ENCODE measurements around the gene NIPAL3. TPM values are rescaled to one million over a fixed set of nuclear protein-coding genes. Genes with fewer than 3 reads are reported as not detected.
"Not testable (repeated sequence)": the region's sequence is repeated elsewhere in the genome, so short reads cannot be mapped to it uniquely, and the experiment has no call there.

Gene NIPAL3
- total RNA-seq, 1 experiment from 2014 or later: 6.5 TPM

- TF ChIP-seq CTCF (conservative IDR thresholded peaks at IDR 0.05; ENCODE audit: low read depth, low read length) (no peak), EZH2 (IDR thresholded peaks at IDR 0.05; ENCODE audit: borderline replicate concordance, low read depth, low read length, poor library complexity, severe bottlenecking) (no peak)
- no peaks in the 10 kb centered on the region for H3K36me3 ChIP-seq (ENCODE audit: insufficient read depth, low read length, poor library complexity, severe bottlenecking)
- no peaks in the 10 kb centered on the region for H3K27me3 ChIP-seq (replicated peaks; ENCODE audit: insufficient read depth, low read depth, low read length, poor library complexity)
- no peaks in the 10 kb centered on the region for H3K9me3 ChIP-seq (ENCODE audit: low read depth, low read length, poor library complexity, severe bottlenecking)
- no peak overlapping the region for H3K4me3 ChIP-seq (ENCODE audit: low read depth, low read length, poor library complexity, severe bottlenecking)
- H3K27ac ChIP-seq (ENCODE audit: low read depth, low read length, poor library complexity, severe bottlenecking): no peak overlapping the region
- no peaks in the 10 kb centered on the region for H3K4me1 ChIP-seq (ENCODE audit: insufficient read depth, low read length, poor library complexity, severe bottlenecking)
- ChIA-PET CTCF (no interaction called here), POLR2A (ENCODE audit: low non-redundant PET) (no interaction called here)
- no TSS peak for BruUV-seq (replicated peaks)
- no peak for DNase-seq (ENCODE audit: low spot score)
- intact Hi-C loops (cut with micrococcal nuclease; ENCODE audit: unreplicated experiment): no loop called here
Measured at GRCh38 chr1:24442764-24443163, 27.2 kb downstream of the NIPAL3 start.

GRCh38 chr1:24443241-24443656, 27.6 kb downstream of the NIPAL3 start:
- H3K36me3 ChIP-seq (ENCODE audit: insufficient read depth, low read length, poor library complexity, severe bottlenecking): no peaks in the 10 kb centered on the region
- no peak overlapping the region for H3K4me3 ChIP-seq (ENCODE audit: low read depth, low read length, poor library complexity, severe bottlenecking)
- no peaks in the 10 kb centered on the region for H3K9me3 ChIP-seq (ENCODE audit: low read depth, low read length, poor library complexity, severe bottlenecking)
- ChIA-PET CTCF (no interaction called here), POLR2A (ENCODE audit: low non-redundant PET) (no interaction called here)
- H3K27me3 ChIP-seq (replicated peaks; ENCODE audit: insufficient read depth, low read depth, low read length, poor library complexity): no peaks in the 10 kb centered on the region
- no peak for TF ChIP-seq EZH2 (IDR thresholded peaks at IDR 0.05; ENCODE audit: borderline replicate concordance, low read depth, low read length, poor library complexity, severe bottlenecking)
- TF ChIP-seq CTCF (conservative IDR thresholded peaks at IDR 0.05; ENCODE audit: low read depth, low read length): no peak
- intact Hi-C loops (cut with micrococcal nuclease; ENCODE audit: unreplicated experiment): no loop called here
- no TSS peak for BruUV-seq (replicated peaks)
- no peaks in the 10 kb centered on the region for H3K4me1 ChIP-seq (ENCODE audit: insufficient read depth, low read length, poor library complexity, severe bottlenecking)
- H3K27ac ChIP-seq (ENCODE audit: low read depth, low read length, poor library complexity, severe bottlenecking): no peak overlapping the region
- DNase-seq (ENCODE audit: low spot score): peak; percentile 14

GRCh38 chr1:24446446-24446845, 30.8 kb downstream of the NIPAL3 start:
- H3K36me3 ChIP-seq (ENCODE audit: insufficient read depth, low read length, poor library complexity, severe bottlenecking); H3K4me3 ChIP-seq (ENCODE audit: low read depth, low read length, poor library complexity, severe bottlenecking); BruUV-seq (replicated peaks); H3K27ac ChIP-seq (ENCODE audit: low read depth, low read length, poor library complexity, severe bottlenecking); POLR2A ChIA-PET (ENCODE audit: low non-redundant PET); intact Hi-C loops (cut with micrococcal nuclease; ENCODE audit: unreplicated experiment); CTCF ChIA-PET; DNase-seq (ENCODE audit: low spot score); H3K9me3 ChIP-seq (ENCODE audit: low read depth, low read length, poor library complexity, severe bottlenecking); H3K27me3 ChIP-seq (replicated peaks; ENCODE audit: insufficient read depth, low read depth, low read length, poor library complexity); H3K4me1 ChIP-seq (ENCODE audit: insufficient read depth, low read length, poor library complexity, severe bottlenecking): not testable (repeated sequence)

- Histone ChIP-seq H3K27me3 (replicated peaks; ENCODE audit: insufficient read depth, low read depth, low read length, poor library complexity) (no peaks in the 10 kb centered on the region), H3K4me3 (ENCODE audit: low read depth, low read length, poor library complexity, severe bottlenecking) (no peak overlapping the region), H3K27ac (ENCODE audit: low read depth, low read length, poor library complexity, severe bottlenecking) (no peak overlapping the region), H3K36me3 (ENCODE audit: insufficient read depth, low read length, poor library complexity, severe bottlenecking) (no peaks in the 10 kb centered on the region), H3K9me3 (ENCODE audit: low read depth, low read length, poor library complexity, severe bottlenecking) (no peaks in the 10 kb centered on the region), H3K4me1 (ENCODE audit: insufficient read depth, low read length, poor library complexity, severe bottlenecking) (no peaks in the 10 kb centered on the region)
- ChIA-PET POLR2A (ENCODE audit: low non-redundant PET) (no interaction called here), CTCF (no interaction called here)
- BruUV-seq (replicated peaks): no TSS peak
- intact Hi-C loops (cut with micrococcal nuclease; ENCODE audit: unreplicated experiment): no loop called here
- TF ChIP-seq CTCF (conservative IDR thresholded peaks at IDR 0.05; ENCODE audit: low read depth, low read length) (no peak), EZH2 (IDR thresholded peaks at IDR 0.05; ENCODE audit: borderline replicate concordance, low read depth, low read length, poor library complexity, severe bottlenecking) (no peak)
- DNase-seq (ENCODE audit: low spot score): no peak
Measured at GRCh38 chr1:24450316-24450715, 34.7 kb downstream of the NIPAL3 start.
